Right lobe of liver (tissue), 6 donors: ENCODE results near the gene TRIM50. TPM values are rescaled to one million over a fixed set of nuclear protein-coding genes. Genes with fewer than 3 reads are reported as not detected.

Source experiments
- ATAC-seq, 4 donors: fragments of 200-7000 bp; cut with Tn5 transposase; one replicate each; pipeline ENCODE4 v1.9.1; 2020; ENCODE audit warnings: mild to moderate bottlenecking in 4 of 4, moderate library complexity in 4 of 4
- DNase-seq, 3 donors: peaks; one replicate each; pipeline ENCODE4 v3.0.0-alpha.2; 2020
- H3K27ac ChIP-seq, 3 donors: fragments of 200-600 bp; one replicate each; pipeline ENCODE4 v1.8.0; 2022
- H3K27me3 ChIP-seq, 2 donors: fragments of 200-600 bp; one replicate each; pipeline ENCODE4 v1.8.0; 2022
- H3K36me3 ChIP-seq, 4 donors: fragments of 200-600 bp; sonication (generic) in 1 of 4; one replicate each; pipeline versions ENCODE4 v1.5.1 to v1.8.0; 2017 to 2022; ENCODE audit warnings: control low read depth in 1 of 4
- H3K4me1 ChIP-seq, 4 donors: fragments of 200-600 bp; sonication (generic) in 1 of 4; one replicate each; pipeline versions ENCODE4 v1.5.1 to v1.8.0; 2017 to 2022; ENCODE audit warnings: control low read depth in 1 of 4
- H3K4me3 ChIP-seq, 3 donors: fragments of 200-600 bp; one replicate each; pipeline ENCODE4 v1.8.0; 2022
- H3K9me3 ChIP-seq, 4 donors: fragments of 200-600 bp; sonication (generic) in 1 of 4; one replicate each; pipeline versions ENCODE4 v1.5.1 to v1.8.0; 2017 to 2022; ENCODE audit warnings: control low read depth in 1 of 4
- CTCF ChIP-seq, 4 donors: fragments of 200-600 bp in 3 of 4; fragments of 450-650 bp in 1 of 4; IDR thresholded peaks; one replicate each; pipeline versions ENCODE4 v1.5.1 to v1.8.0; 2016 to 2022; ENCODE audit warnings: antibody characterized with exemption in 4 of 4, mild to moderate bottlenecking in 2 of 4
- POLR2A ChIP-seq: fragments of 450-650 bp; IDR thresholded peaks from one replicate; pipeline ENCODE4 v1.6.1; 2017; ENCODE audit warnings: antibody characterized with exemption, mild to moderate bottlenecking
- WGBS: methylation state at CpG from one replicate; pipeline ENCODE4 v1.1.6; 2018; ENCODE audit warnings: low coverage, low lambda C conversion rate; ENCODE audit not compliant: insufficient coverage; ENCODE audit errors: missing lambda C conversion rate; 5-methylcytosine and 5-hydroxymethylcytosine counted together
- intact Hi-C, 2 donors: fragments of 100-400 bp; cut with DNase I; formaldehyde crosslinking; loops; one replicate each; pipeline versions ENCODE4 v1.11.2 to v1.14.1; 2022
- total RNA-seq, 6 experiments: library from RNA; depleted of rRNA in 2 of 6; stranded (reverse); fragments of >200 nt in 2 of 6; fragmentation: NEBNext Ultra II Directional in 3 of 6; extraction: Animal tissue kit (Norgen Biotek cat#: 25700) in 3 of 6; gene quantifications; one replicate each; pipeline versions ENCODE4 v1.1.0 to v1.2.4, GENCODE V29; 2016 to 2023
- donor health status: DM: no; HTN: yes; CAD: no.
- donor health status: DM: no; HTN: no; CAD: no.
- donor health status: DM: no; HTN: no; CAD: no.
- donor health status: DM: no; HTN: yes; CAD: no.
- donor health status: DM: no; HTN: yes; CAD: no.

Gene TRIM50
- total RNA-seq, 6 experiments from 2014 or later, result 0.11 to 0.56 TPM; not detected in 4

DNA sequence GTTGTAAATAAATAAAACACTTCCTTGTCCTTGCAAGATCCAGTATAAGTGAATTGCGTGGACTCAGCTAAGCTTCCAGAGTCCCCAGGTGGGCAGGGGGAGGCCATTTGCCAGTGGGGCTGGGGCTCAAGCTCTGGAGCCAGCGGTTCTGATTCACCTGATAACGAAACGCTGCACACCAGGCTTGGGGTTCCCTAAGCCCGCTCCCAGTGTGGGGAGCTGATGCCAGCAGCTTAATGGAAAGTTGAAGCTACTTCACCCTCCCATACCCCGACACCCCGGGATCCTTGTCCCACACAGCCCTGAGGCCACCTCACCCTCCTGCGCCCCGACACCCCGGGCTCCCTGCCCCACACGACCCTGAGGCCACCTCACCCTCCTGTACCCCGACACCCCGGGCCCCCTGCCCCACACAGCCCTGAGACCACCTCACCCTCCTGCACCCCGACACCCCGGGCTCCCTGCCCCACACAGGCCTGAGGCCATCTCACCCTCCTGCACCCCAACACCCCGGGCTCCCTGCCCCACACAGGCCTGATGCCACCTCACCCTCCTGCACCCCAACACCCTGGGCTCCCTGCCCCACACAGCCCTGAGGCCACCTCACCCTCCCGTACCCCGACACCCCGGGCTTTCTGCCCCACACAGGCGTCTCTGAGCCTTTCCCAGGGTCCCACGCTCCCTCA is 30.9 kb upstream of the TRIM50 start:
- no peaks in the 10 kb centered on the region for H3K9me3 ChIP-seq
- H3K27ac ChIP-seq, result peak overlapping the region; percentile 41 to 93 (median 49)
- peak overlapping the region; percentile 6 to 46 (median 43) for H3K4me3 ChIP-seq
- intact Hi-C loops, result no loop called here
- DNase-seq (no peak), ATAC-seq (peak in 2 of 4 donors; percentile 11 to 27)
- TF ChIP-seq CTCF (IDR thresholded peaks at IDR 0.05), result no peak
- no peak for TF ChIP-seq POLR2A
- 76% methylated on average over 13 of the region's 21 CpGs for WGBS
- H3K27me3 ChIP-seq, result no peaks in the 10 kb centered on the region
- H3K4me1 ChIP-seq, result peaks cover 0 to 4% (median 2%) of the 10 kb centered on the region in 4 donors
- H3K36me3 ChIP-seq, result no peaks in the 10 kb centered on the region

DNA sequence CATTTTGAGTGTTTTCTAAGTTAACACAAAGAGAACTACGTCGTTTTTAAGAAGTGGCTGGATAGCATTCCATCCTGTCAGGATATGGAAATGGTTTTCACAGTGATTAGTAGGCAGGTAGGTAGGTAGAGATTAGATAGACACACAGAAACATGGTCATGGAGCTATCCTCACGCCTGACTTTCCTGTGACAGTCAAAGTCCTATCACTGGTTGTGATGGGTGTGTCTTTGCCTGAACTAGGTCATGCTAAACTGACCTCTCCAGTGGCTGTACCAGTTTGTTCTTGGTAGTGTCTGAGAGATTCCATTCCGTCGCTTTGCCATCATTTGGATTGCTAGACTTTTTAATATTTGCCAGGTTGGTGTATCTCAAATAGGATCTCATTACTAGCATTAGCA is 28.3 kb upstream of the TRIM50 start:
- Histone ChIP-seq H3K4me3 (no peak overlapping the region), H3K4me1 (peaks cover 0 to 4% (median 2%) of the 10 kb centered on the region in 4 donors), H3K27ac (no peak overlapping the region), H3K9me3 (no peaks in the 10 kb centered on the region), H3K36me3 (no peaks in the 10 kb centered on the region), H3K27me3 (no peaks in the 10 kb centered on the region)
- DNase-seq (no peak), ATAC-seq (peak in 3 of 4 donors; percentile 31 to 49 (median 36))
- 40% methylated on average over 5 of the region's 5 CpGs for WGBS
- TF ChIP-seq CTCF (IDR thresholded peaks at IDR 0.05) (no peak), POLR2A (no peak)
- intact Hi-C loops, result no loop called here

GRCh38 chr7:73354821-73355220 is 26.9 kb upstream of the TRIM50 start:
- Histone ChIP-seq H3K4me1 (peaks cover 0 to 4% (median 2%) of the 10 kb centered on the region in 4 donors), H3K36me3 (no peaks in the 10 kb centered on the region), H3K9me3 (no peaks in the 10 kb centered on the region), H3K4me3 (no peak overlapping the region), H3K27ac (no peak overlapping the region), H3K27me3 (no peaks in the 10 kb centered on the region)
- DNase-seq (no peak), ATAC-seq (no peak)
- 93% methylated on average over 8 of the region's 17 CpGs for WGBS
- intact Hi-C loops, result no loop called here
- TF ChIP-seq POLR2A (no peak), CTCF (IDR thresholded peaks at IDR 0.05) (no peak)

DNA sequence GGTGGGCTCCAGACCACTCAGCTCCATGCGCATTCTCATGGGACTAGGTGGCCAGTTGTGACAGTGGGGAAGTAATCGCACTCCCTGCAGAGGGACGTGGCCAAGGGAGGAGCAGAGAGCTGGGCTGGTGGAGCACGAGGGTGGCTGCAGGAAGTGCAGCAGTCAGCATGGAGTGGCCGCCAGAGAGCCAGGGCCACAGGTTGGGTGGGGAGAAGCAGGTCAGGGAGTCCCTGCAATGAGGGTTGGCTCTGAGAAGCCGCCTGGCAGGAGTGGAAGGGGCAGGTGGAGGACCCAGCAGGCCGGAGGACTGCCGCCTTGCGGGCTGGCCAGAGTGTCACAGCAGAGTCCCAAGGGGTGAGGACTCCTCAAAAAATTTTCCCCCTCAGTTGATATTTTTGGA is 26.3 kb upstream of the TRIM50 start:
- Histone ChIP-seq H3K4me3 (no peak overlapping the region), H3K27ac (no peak overlapping the region), H3K9me3 (no peaks in the 10 kb centered on the region), H3K4me1 (peaks cover 0 to 4% (median 2%) of the 10 kb centered on the region in 4 donors), H3K27me3 (no peaks in the 10 kb centered on the region), H3K36me3 (no peaks in the 10 kb centered on the region)
- no peak for DNase-seq
- ATAC-seq, result peak in 2 of 4 donors; percentile 12 to 26
- TF ChIP-seq CTCF (IDR thresholded peaks at IDR 0.05) (no peak), POLR2A (no peak)
- 94% methylated on average over 3 of the region's 9 CpGs for WGBS
- intact Hi-C loops, result no loop called here
